Measurements from ENCODE around the gene TLE5.

TLE5 gene

DNA sequence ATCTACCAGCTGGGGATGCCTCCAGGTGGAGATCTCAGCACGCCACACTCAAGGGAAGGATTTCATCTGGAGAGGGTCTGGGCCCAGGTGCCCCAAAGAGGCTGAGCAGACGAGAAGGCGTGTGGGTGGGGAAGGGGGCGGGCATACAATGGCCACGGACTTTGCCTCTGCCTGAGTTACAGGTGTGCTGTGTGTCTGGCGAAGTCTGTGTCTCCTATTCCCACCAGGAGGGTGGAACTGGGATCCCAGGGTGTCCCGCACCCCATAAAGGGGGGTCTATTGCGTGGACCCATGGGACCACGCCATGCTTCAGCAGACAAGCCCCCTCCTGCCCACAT is 36.8 kb downstream of the TLE5 start:
- H3K4me3 ChIP-seq (ENCODE audit: low read depth, low read length): no peak overlapping the region
- POLR2A ChIA-PET: no interaction called here
- CTCF ChIA-PET: interaction anchor here (1.5 kb wide), 1 partner anchor 84 kb away, joined by 3 read pairs; no protein-coding TSS in a partner anchor
- TF ChIP-seq, protein P1, sequence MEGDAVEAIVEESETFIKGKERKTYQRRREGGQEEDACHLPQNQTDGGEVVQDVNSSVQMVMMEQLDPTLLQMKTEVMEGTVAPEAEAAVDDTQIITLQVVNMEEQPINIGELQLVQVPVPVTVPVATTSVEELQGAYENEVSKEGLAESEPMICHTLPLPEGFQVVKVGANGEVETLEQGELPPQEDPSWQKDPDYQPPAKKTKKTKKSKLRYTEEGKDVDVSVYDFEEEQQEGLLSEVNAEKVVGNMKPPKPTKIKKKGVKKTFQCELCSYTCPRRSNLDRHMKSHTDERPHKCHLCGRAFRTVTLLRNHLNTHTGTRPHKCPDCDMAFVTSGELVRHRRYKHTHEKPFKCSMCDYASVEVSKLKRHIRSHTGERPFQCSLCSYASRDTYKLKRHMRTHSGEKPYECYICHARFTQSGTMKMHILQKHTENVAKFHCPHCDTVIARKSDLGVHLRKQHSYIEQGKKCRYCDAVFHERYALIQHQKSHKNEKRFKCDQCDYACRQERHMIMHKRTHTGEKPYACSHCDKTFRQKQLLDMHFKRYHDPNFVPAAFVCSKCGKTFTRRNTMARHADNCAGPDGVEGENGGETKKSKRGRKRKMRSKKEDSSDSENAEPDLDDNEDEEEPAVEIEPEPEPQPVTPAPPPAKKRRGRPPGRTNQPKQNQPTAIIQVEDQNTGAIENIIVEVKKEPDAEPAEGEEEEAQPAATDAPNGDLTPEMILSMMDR (IDR thresholded peaks at IDR 0.05; ENCODE audit: insufficient read depth, low read length, missing control alignments): no peak
- DNase-seq (ENCODE audit: low read depth, low spot score): no peak

DNA sequence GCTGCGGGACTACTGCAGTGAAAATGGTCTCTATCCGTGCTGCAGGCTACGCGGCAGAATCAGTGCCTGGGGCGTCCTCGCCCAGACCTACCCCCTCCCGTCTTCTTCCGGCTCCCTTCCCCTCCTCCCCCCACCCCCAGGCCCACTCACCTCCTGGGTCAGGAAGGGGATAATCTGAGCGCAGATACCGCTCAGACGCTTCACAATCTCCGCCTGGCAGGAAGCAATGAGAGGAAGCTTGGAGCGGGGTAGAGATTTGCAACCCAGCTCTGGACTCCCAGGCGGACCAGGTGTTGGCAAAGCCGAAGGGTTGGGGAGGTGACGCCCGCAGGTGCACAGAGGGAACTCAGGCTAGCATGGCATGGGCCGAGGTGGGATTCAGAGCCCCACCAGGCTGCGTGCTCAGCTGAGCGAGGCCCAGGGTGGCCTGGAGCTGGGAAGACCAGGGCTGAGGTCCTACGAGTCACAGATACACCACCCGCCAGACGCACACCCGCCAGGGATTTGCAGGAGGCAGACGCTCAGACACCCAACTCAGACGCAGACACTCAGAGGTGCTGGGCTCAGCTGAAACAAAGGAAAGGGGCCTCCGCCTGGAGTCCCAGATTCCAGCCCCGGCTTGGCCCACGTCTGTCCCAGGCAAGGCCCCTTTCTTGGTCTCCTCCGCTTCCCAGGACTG is 37.3 kb downstream of the TLE5 start:
- no peak overlapping the region for H3K4me3 ChIP-seq (ENCODE audit: low read depth, low read length)
- TF ChIP-seq, protein P1 (IDR thresholded peaks at IDR 0.05; ENCODE audit: insufficient read depth, low read length, missing control alignments): no peak
- DNase-seq (ENCODE audit: low read depth, low spot score): no peak
- ChIA-PET CTCF (interaction anchor here (1.2 to 1.5 kb wide), 2 partner anchors 51 to 84 kb away, joined by 3 to 5 read pairs; no protein-coding TSS in a partner anchor), POLR2A (no interaction called here)

DNA sequence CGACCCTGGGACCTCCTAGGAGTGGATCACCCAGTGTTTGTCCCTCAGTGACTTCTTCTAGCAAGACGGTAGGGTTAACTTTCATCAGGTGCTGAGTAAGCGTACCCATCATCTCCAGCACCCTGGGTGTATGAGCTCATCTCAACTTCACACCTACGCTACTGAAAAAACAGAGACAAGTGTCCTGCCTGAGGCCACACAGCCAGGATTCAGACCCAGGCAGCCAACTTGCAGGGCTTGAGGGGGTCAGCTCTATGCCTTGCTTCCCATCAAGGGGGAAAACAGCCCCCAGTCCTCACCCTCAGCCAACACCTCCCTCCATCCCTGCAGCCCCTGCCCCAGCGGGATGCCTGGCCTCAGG is 37.8 kb downstream of the TLE5 start:
- DNase-seq (ENCODE audit: low read depth, low spot score): no peak
- TF ChIP-seq, protein P1 (IDR thresholded peaks at IDR 0.05; ENCODE audit: insufficient read depth, low read length, missing control alignments): no peak
- H3K4me3 ChIP-seq (ENCODE audit: low read depth, low read length): no peak overlapping the region
- POLR2A ChIA-PET: no interaction called here
- CTCF ChIA-PET: interaction anchor here (1.2 to 1.5 kb wide), 2 partner anchors 51 to 85 kb away, joined by 3 to 5 read pairs; no protein-coding TSS in a partner anchor

DNA sequence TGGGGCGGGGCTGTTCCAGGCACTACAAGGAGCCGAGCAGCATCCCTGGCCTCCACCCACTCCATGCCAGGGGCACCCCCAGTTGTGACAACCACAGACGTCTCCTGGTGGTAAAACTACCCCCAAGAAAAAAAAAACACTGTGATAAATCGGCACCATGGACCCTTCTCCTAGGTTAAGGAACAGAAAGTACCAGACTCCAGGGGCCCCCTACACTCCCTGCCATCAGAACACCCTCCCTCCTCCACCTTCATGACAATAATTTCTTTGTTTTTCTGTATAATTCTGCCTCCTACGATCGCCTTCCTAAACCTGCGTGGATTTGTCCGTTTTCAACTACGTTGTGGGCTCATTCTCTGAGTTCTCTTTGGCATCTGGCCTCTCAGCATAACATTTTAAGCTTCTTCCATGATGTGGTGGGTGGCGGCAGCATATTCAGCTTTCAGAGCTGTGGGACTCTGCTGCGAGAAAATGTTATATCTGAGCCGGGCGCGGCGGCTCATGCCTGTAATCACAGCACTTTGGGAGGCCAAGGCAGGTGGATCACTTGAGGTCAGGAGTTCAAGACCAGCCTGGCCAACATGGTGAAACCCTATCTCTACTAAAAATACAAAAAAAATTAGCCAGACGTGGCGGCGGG is 41.9 kb downstream of the TLE5 start:
- CTCF ChIA-PET: interaction anchor here (0.8 kb wide), 1 partner anchor 55 kb away, joined by 4 read pairs; no protein-coding TSS in a partner anchor
- POLR2A ChIA-PET: no interaction called here
- DNase-seq (ENCODE audit: low read depth, low spot score): no peak
- TF ChIP-seq, protein P1 (IDR thresholded peaks at IDR 0.05; ENCODE audit: insufficient read depth, low read length, missing control alignments): no peak
- no peak overlapping the region for H3K4me3 ChIP-seq (ENCODE audit: low read depth, low read length)

DNA sequence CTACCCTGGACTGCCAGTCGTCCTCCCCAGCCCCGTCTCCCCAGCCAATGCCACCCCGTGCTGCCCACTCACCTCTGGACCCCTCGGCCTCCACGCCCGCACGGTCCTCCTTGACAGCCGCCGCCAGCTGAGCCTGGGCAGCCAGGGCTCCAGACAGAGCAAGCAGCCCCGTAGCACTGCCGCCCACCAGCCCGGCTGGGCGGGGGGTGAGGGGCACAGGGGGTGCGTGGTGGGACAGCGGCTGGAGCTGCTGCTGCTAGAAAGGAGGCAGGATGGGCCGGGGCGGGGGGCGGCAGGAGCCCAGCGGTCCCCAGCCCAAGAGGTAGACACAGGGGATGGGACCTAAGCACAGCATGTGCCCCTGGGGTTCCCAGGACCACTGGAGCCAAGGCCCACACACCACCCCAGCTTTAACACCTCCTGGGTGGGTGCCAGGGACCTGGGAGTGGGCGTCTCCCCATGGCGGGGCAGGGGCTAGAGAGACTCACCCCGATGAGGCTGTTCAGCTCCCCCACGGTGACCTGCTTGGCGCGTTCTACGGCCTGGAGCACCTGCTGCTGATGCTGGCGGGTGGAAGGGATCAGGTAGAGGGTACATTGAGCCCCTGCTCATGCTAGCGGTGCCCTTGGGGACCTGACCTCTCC is 43.0 kb downstream of the TLE5 start:
- H3K4me3 ChIP-seq (ENCODE audit: low read depth, low read length): no peak overlapping the region
- TF ChIP-seq, protein P1 (IDR thresholded peaks at IDR 0.05; ENCODE audit: insufficient read depth, low read length, missing control alignments): no peak
- ChIA-PET CTCF (no interaction called here), POLR2A (no interaction called here)
- no peak for DNase-seq (ENCODE audit: low read depth, low spot score)

DNA sequence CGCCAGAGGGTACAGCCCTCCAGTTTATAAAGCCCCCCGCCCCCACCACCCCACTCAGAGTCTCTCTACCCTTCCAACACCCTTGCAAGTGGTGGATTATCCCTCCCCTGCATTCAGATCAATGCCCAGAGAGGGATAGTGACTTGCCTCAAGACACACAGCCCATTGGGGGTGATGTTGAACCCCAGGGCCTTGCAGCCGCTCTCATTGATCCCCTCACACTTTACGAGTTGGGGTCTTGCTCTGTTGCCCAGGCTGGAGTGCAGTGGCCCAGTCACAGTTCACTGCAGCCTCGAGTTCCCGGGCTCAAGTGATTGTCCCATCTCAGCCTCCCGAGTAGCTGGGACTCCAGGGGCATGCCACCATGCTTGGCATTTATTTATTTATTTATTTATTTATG is 44.4 kb downstream of the TLE5 start:
- ChIA-PET POLR2A (no interaction called here), CTCF (interaction anchor here (0.7 to 1.2 kb wide), 2 partner anchors 13 to 17 kb away, joined by 3 read pairs; no protein-coding TSS in a partner anchor)
- H3K4me3 ChIP-seq (ENCODE audit: low read depth, low read length): no peak overlapping the region
- TF ChIP-seq, protein P1 (IDR thresholded peaks at IDR 0.05; ENCODE audit: insufficient read depth, low read length, missing control alignments): no peak
- DNase-seq (ENCODE audit: low read depth, low spot score): no peak

Data from AG04449 (cell line).